Mesenchymal stem cell (in vitro differentiated cells and primary cell): ENCODE measurements around the gene FRY.

Experiments
- DNase-seq: peaks from one replicate; pipeline ENCODE4 v3.0.0-alpha.2; 2013
- H2AFZ ChIP-seq: one replicate; pipeline ENCODE4 v1.6.1; 2013; ENCODE audit warnings: low read depth, mild to moderate bottlenecking, control low read depth, inconsistent platforms, low read length, moderate library complexity
- H2AK5ac ChIP-seq: 2 replicates; pipeline ENCODE4 v1.6.1; 2013; ENCODE audit warnings: low read length, moderate library complexity, mild to moderate bottlenecking, inconsistent platforms; ENCODE audit not compliant: severe bottlenecking
- H2BK120ac ChIP-seq: one replicate; pipeline ENCODE4 v1.6.1; 2013; ENCODE audit warnings: low read depth, mild to moderate bottlenecking, inconsistent platforms, low read length, moderate library complexity
- H2BK12ac ChIP-seq, 2 experiments: one replicate each; pipeline ENCODE4 v1.6.1; 2013; ENCODE audit warnings: inconsistent platforms in 2 of 2, low read length in 2 of 2, mild to moderate bottlenecking in 2 of 2, moderate library complexity in 2 of 2, control low read depth in 1 of 2
- H2BK15ac ChIP-seq: one replicate; pipeline ENCODE4 v1.6.1; 2013; ENCODE audit warnings: mild to moderate bottlenecking, low read depth, inconsistent platforms; ENCODE audit not compliant: poor library complexity, severe bottlenecking
- H2BK5ac ChIP-seq: 2 replicates; pipeline ENCODE4 v1.6.1; 2013; ENCODE audit warnings: low read depth, mild to moderate bottlenecking, low read length, control low read depth, inconsistent platforms; ENCODE audit not compliant: poor library complexity, severe bottlenecking
- H3K14ac ChIP-seq, 2 experiments: one replicate each; pipeline ENCODE4 v1.6.1; 2013; ENCODE audit warnings: inconsistent platforms in 2 of 2, low read length in 2 of 2, control low read depth in 1 of 2, mild to moderate bottlenecking in 1 of 2, moderate library complexity in 1 of 2
- H3K18ac ChIP-seq, 2 experiments: one replicate each; pipeline ENCODE4 v1.6.1; 2013; ENCODE audit warnings: inconsistent platforms in 2 of 2, low read length in 2 of 2, control low read depth in 1 of 2, low read depth in 1 of 2, mild to moderate bottlenecking in 1 of 2
- H3K23ac ChIP-seq, 2 experiments: one replicate each; pipeline ENCODE4 v1.6.1; 2013; ENCODE audit warnings: inconsistent platforms in 2 of 2, low read length in 2 of 2, mild to moderate bottlenecking in 2 of 2, moderate library complexity in 2 of 2, control low read depth in 1 of 2
- H3K27ac ChIP-seq: 2 replicates; pipeline ENCODE4 v1.5.1; 2013; ENCODE audit warnings: mild to moderate bottlenecking, moderate library complexity, low read length, control low read depth, inconsistent platforms; ENCODE audit not compliant: poor library complexity, severe bottlenecking
- H3K27me3 ChIP-seq, 2 experiments: 2 replicates each; pipeline versions ENCODE4 v1.6.1 to v1.7.0; 2013; ENCODE audit warnings: low read length in 2 of 2, mild to moderate bottlenecking in 2 of 2, moderate library complexity in 2 of 2, control low read depth in 1 of 2, inconsistent platforms in 1 of 2; ENCODE audit not compliant: control insufficient read depth in 1 of 2, insufficient read depth in 1 of 2
- H3K36me3 ChIP-seq, 2 experiments: 2 replicates each; pipeline versions ENCODE4 v1.6.1 to v1.7.0; 2013; ENCODE audit warnings: low read length in 2 of 2, control low read depth in 1 of 2, inconsistent platforms in 1 of 2, low read depth in 1 of 2, mild to moderate bottlenecking in 1 of 2; ENCODE audit not compliant: insufficient read depth in 2 of 2, control insufficient read depth in 1 of 2
- H3K4ac ChIP-seq, 2 experiments: one replicate each; pipeline ENCODE4 v1.6.1; 2013; ENCODE audit warnings: inconsistent platforms in 2 of 2, low read length in 2 of 2, mild to moderate bottlenecking in 2 of 2, moderate library complexity in 2 of 2, control low read depth in 1 of 2, low read depth in 1 of 2
- H3K4me1 ChIP-seq: 2 replicates; pipeline ENCODE4 v1.6.1; 2013; ENCODE audit warnings: low read depth, low read length, control low read depth; ENCODE audit not compliant: control insufficient read depth, insufficient read depth
- H3K4me2 ChIP-seq: 2 replicates; pipeline ENCODE4 v1.6.1; 2013; ENCODE audit warnings: low read length, mild to moderate bottlenecking, inconsistent platforms; ENCODE audit not compliant: poor library complexity, severe bottlenecking
- H3K4me3 ChIP-seq, 2 experiments: 2 replicates each; pipeline versions ENCODE4 v1.5.1 to v1.7.0; 2013; ENCODE audit warnings: low read length in 2 of 2, mild to moderate bottlenecking in 2 of 2, control low read depth in 1 of 2, low read depth in 1 of 2; ENCODE audit not compliant: insufficient read depth in 1 of 2
- H3K79me1 ChIP-seq: replicated peaks from 2 replicates; pipeline ENCODE4 v1.6.1; 2013; ENCODE audit warnings: mild to moderate bottlenecking, control low read depth, low read length, inconsistent platforms; ENCODE audit not compliant: poor library complexity, severe bottlenecking
- H3K9ac ChIP-seq: 2 replicates; pipeline ENCODE4 v1.7.0; 2013; ENCODE audit warnings: mild to moderate bottlenecking, low read length, moderate library complexity
- H3K9me3 ChIP-seq: 2 replicates; pipeline ENCODE4 v1.7.0; 2013; ENCODE audit warnings: mild to moderate bottlenecking, low read length; ENCODE audit not compliant: control insufficient read depth
- H4K8ac ChIP-seq: one replicate; pipeline ENCODE4 v1.6.1; 2013; ENCODE audit warnings: inconsistent platforms, mild to moderate bottlenecking, low read length, moderate library complexity
- H4K91ac ChIP-seq: one replicate; pipeline ENCODE4 v1.6.1; 2013; ENCODE audit warnings: mild to moderate bottlenecking, low read length, inconsistent platforms
- WGBS: methylation state at CpG from one replicate; pipeline ENCODE4 v1.1.7; 2013; ENCODE audit warnings: mixed read lengths; 5-methylcytosine and 5-hydroxymethylcytosine counted together

The FRY gene

DNA sequence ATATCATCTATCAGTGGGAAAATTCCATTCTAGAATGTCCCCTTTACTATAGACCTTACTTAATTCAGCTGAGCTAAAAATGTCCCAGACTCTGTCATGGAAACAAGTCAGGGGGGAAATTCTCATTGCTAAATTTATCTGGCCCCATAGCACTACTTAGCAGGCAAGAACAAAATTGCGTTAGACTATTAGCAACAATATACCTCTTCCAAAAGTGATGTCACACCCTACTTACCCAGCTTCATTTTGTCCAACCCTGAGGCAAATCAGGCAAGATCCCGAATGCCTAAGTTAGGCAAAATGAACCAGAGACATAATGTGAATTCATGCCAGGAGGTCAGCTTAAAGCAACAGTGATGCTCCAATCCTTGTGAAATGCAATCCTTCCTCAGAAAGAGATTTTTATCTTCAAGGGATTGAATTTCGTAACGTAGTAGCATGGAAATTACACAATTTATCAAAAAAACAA is 93.7 kb downstream of the FRY start:
- DNase-seq, result peak; percentile 28
- Histone ChIP-seq H2BK5ac (no peak overlapping the region), H3K4me2 (no peak overlapping the region), H3K23ac (no peak overlapping the region), H3K4me1 (no peaks in the 10 kb centered on the region), H2BK15ac (no peak overlapping the region), H4K8ac (no peak overlapping the region), H2BK120ac (no peak overlapping the region), H3K36me3 (no peaks in the 10 kb centered on the region), H3K9me3 (no peaks in the 10 kb centered on the region), H3K27me3 (no peaks in the 10 kb centered on the region), H2AK5ac (no peak overlapping the region), H3K4ac (no peak overlapping the region), H2BK12ac (no peak overlapping the region), H3K14ac (no peak overlapping the region), H3K79me1 (no peaks in the 10 kb centered on the region), H3K18ac (no peak overlapping the region), H3K27ac (no peak overlapping the region), H3K4me3 (no peak overlapping the region), H3K9ac (peak overlapping the region; percentile 66), H2AFZ (no peak overlapping the region), H4K91ac (no peak overlapping the region)
- WGBS, result 92% methylated on average over 4 of the region's 4 CpGs

- H4K8ac ChIP-seq, result no peak overlapping the region
Observed at GRCh38 chr13:32125751-32126150, 94.2 kb downstream of the FRY start.

GRCh38 chr13:32126278-32126677 is 94.7 kb downstream of the FRY start:
- H3K18ac ChIP-seq, result no peak overlapping the region
- no peaks in the 10 kb centered on the region for H3K27me3 ChIP-seq
- H3K4me3 ChIP-seq, result peak overlapping the region in 1 of 2 experiments; percentile 7
- DNase-seq, result no peak
- 89% methylated on average over 3 of the region's 3 CpGs for WGBS
- H3K14ac ChIP-seq, result no peak overlapping the region
- H3K36me3 ChIP-seq, result no peaks in the 10 kb centered on the region
- H3K23ac ChIP-seq, result no peak overlapping the region
- peak overlapping the region; percentile 61 for H4K91ac ChIP-seq
- H2BK12ac ChIP-seq, result no peak overlapping the region
- H2BK5ac ChIP-seq, result no peak overlapping the region
- no peaks in the 10 kb centered on the region for H3K4me1 ChIP-seq
- no peak overlapping the region for H2BK15ac ChIP-seq
- no peak overlapping the region for H3K27ac ChIP-seq
- H2AFZ ChIP-seq, result no peak overlapping the region
- no peak overlapping the region for H2AK5ac ChIP-seq
- no peak overlapping the region for H3K4me2 ChIP-seq
- no peak overlapping the region for H2BK120ac ChIP-seq
- H4K8ac ChIP-seq, result no peak overlapping the region
- H3K9me3 ChIP-seq, result no peaks in the 10 kb centered on the region
- H3K4ac ChIP-seq, result no peak overlapping the region
- H3K9ac ChIP-seq, result peak overlapping the region; percentile 66
- no peaks in the 10 kb centered on the region for H3K79me1 ChIP-seq

More at GRCh38 chr13:32125751-32126150, 94.2 kb downstream of the FRY start:
- Histone ChIP-seq H3K36me3 (no peaks in the 10 kb centered on the region), H4K91ac (no peak overlapping the region), H2AFZ (no peak overlapping the region), H2BK15ac (no peak overlapping the region), H3K9me3 (no peaks in the 10 kb centered on the region), H3K27me3 (no peaks in the 10 kb centered on the region), H3K23ac (no peak overlapping the region), H3K4me1 (no peaks in the 10 kb centered on the region), H3K14ac (no peak overlapping the region), H3K4me3 (peak overlapping the region in 1 of 2 experiments; percentile 7), H2BK5ac (no peak overlapping the region), H3K79me1 (no peaks in the 10 kb centered on the region), H2BK120ac (no peak overlapping the region), H3K9ac (peak overlapping the region; percentile 66), H3K27ac (no peak overlapping the region), H3K18ac (no peak overlapping the region), H3K4ac (no peak overlapping the region), H3K4me2 (no peak overlapping the region), H2AK5ac (no peak overlapping the region), H2BK12ac (no peak overlapping the region)
- WGBS, result 93% methylated on average over 3 of the region's 4 CpGs
- no peak for DNase-seq

GRCh38 chr13:32126756-32127155 is 95.2 kb downstream of the FRY start:
- no peaks in the 10 kb centered on the region for H3K27me3 ChIP-seq
- H3K4ac ChIP-seq, result no peak overlapping the region
- no peak overlapping the region for H3K14ac ChIP-seq
- H3K23ac ChIP-seq, result no peak overlapping the region
- no peaks in the 10 kb centered on the region for H3K4me1 ChIP-seq
- H3K4me3 ChIP-seq, result peak overlapping the region in 1 of 2 experiments; percentile 7
- no peak overlapping the region for H3K4me2 ChIP-seq
- H2BK5ac ChIP-seq, result no peak overlapping the region
- H2BK12ac ChIP-seq, result no peak overlapping the region
- H4K8ac ChIP-seq, result no peak overlapping the region
- no peak overlapping the region for H3K27ac ChIP-seq
- no peaks in the 10 kb centered on the region for H3K79me1 ChIP-seq
- H3K9ac ChIP-seq, result peak overlapping the region; percentile 66
- no peak overlapping the region for H2AK5ac ChIP-seq
- no peak overlapping the region for H4K91ac ChIP-seq
- H2BK120ac ChIP-seq, result no peak overlapping the region
- DNase-seq, result no peak
- no peak overlapping the region for H2AFZ ChIP-seq
- no peaks in the 10 kb centered on the region for H3K9me3 ChIP-seq
- no peak overlapping the region for H3K18ac ChIP-seq
- H2BK15ac ChIP-seq, result no peak overlapping the region
- H3K36me3 ChIP-seq, result no peaks in the 10 kb centered on the region
